Mononuclear cell (primary cell): ENCODE results near the gene CLCA2. TPM values are rescaled to one million over a fixed set of nuclear protein-coding genes. Genes with fewer than 3 reads are reported as not detected.

Experiments used
- H3K27me3 ChIP-seq: 2 replicates; pipeline ENCODE4 v1.6.0; 2011; ENCODE audit warnings: low read length, control low read depth; ENCODE audit not compliant: insufficient read depth
- H3K4me1 ChIP-seq: 2 replicates; pipeline ENCODE4 v1.5.1; 2011; ENCODE audit warnings: mild to moderate bottlenecking, low read length, control low read depth; ENCODE audit not compliant: insufficient read depth
- H3K4me3 ChIP-seq: 2 replicates; pipeline ENCODE4 v1.5.1; 2011; ENCODE audit warnings: mild to moderate bottlenecking, low read length, moderate library complexity
- H3K9me3 ChIP-seq: 2 replicates; pipeline ENCODE4 v1.5.1; 2011; ENCODE audit warnings: low read depth, mild to moderate bottlenecking, control low read depth, low read length
- total RNA-seq: library from RNA; depleted of rRNA; stranded (reverse); fragments of >200 nt; gene quantifications from one replicate; pipeline ENCODE4 v1.2.3, GENCODE V29; 2012

Gene CLCA2
- total RNA-seq, 1 donor = not detected

- peaks cover 3% of the 10 kb centered on the region for H3K27me3 ChIP-seq
- peaks cover 11% of the 10 kb centered on the region for H3K4me1 ChIP-seq
- no peaks in the 10 kb centered on the region for H3K9me3 ChIP-seq
- no peak overlapping the region for H3K4me3 ChIP-seq
Measured at GRCh38 chr1:86503406-86504136, 79.6 kb downstream of the CLCA2 start.

GRCh38 chr1:86504137-86504479 is 80.1 kb downstream of the CLCA2 start:
- Histone ChIP-seq H3K27me3 (peaks cover 3% of the 10 kb centered on the region), H3K4me3 (no peak overlapping the region), H3K9me3 (no peaks in the 10 kb centered on the region), H3K4me1 (peaks cover 11% of the 10 kb centered on the region)

GRCh38 chr1:86504895-86505563 is 81.1 kb downstream of the CLCA2 start:
- no peaks in the 10 kb centered on the region for H3K9me3 ChIP-seq
- H3K4me3 ChIP-seq = no peak overlapping the region
- peaks cover 11% of the 10 kb centered on the region for H3K4me1 ChIP-seq
- H3K27me3 ChIP-seq = peaks cover 3% of the 10 kb centered on the region

GRCh38 chr1:86505564-86505902 is 81.6 kb downstream of the CLCA2 start:
- H3K4me1 ChIP-seq = peaks cover 11% of the 10 kb centered on the region
- H3K9me3 ChIP-seq = no peaks in the 10 kb centered on the region
- H3K27me3 ChIP-seq = peaks cover 3% of the 10 kb centered on the region
- no peak overlapping the region for H3K4me3 ChIP-seq

Other genes with a start within 250 kb of the CLCA2 start
- 57.9 TPM for gene ODF2L, start 27.8 kb upstream of the CLCA2 start, total RNA-seq
- gene CLCA1, start 44.8 kb downstream of the CLCA2 start, total RNA-seq = not detected
- not detected for gene CLCA4, start 122.9 kb downstream of the CLCA2 start, total RNA-seq